Activated T-cell treated with anti-CD3 and anti-CD28 coated beads for 48 hours (primary cell): ENCODE data around the gene PCDHAC2.
A peak's percentile ranks its signal among the peaks of the same experiment; 100 is the strongest.

Experiments used
- DNase-seq: peaks from one replicate; pipeline ENCODE4 v3.0.0-alpha.2; 2020; ENCODE audit warnings: low read depth

Gene PCDHAC2

GRCh38 chr5:140966293-140967225, at the start of gene PCDHAC2:
TSS of gene PCDHAC2 (plus strand) at chr5:140966476. CDS start at chr5:140966767, 291 bp downstream.
- DNase-seq: no peak

- DNase-seq: no peak
These were observed 42.7 kb upstream of the PCDHAC2 start for GRCh38 chr5:140923601-140924000.

- DNase-seq: no peak
These were observed 40.4 kb upstream of the PCDHAC2 start, which contains the start of gene PCDHAC1 for GRCh38 chr5:140925806-140926442. TSS of gene PCDHAC1 (plus strand) at chr5:140926299. CDS start at chr5:140926893, 594 bp downstream.

GRCh38 chr5:140926443-140927227, 39.6 kb upstream of the PCDHAC2 start:
- DNase-seq: peak; percentile 26

GRCh38 chr5:140927228-140927573, 39.1 kb upstream of the PCDHAC2 start:
- no peak for DNase-seq

GRCh38 chr5:140934964-140935606, 31.2 kb upstream of the PCDHAC2 start:
- DNase-seq: no peak

- DNase-seq: no peak
These were observed 19.7 kb upstream of the PCDHAC2 start for GRCh38 chr5:140946578-140946977.

- DNase-seq: no peak
These were observed 14.6 kb upstream of the PCDHAC2 start for GRCh38 chr5:140951636-140952035.

GRCh38 chr5:140953234-140953633, 13.0 kb upstream of the PCDHAC2 start:
- DNase-seq: no peak

GRCh38 chr5:140962190-140962589, 4.1 kb upstream of the PCDHAC2 start:
- no peak for DNase-seq

GRCh38 chr5:140964356-140964755, 1.9 kb upstream of the PCDHAC2 start:
- DNase-seq: no peak

- DNase-seq: no peak
These were observed 377 bp upstream of the PCDHAC2 start for GRCh38 chr5:140965905-140966292.

GRCh38 chr5:140967226-140967893, 1.1 kb downstream of the PCDHAC2 start:
- no peak for DNase-seq

- no peak for DNase-seq
These were observed 3.6 kb downstream of the PCDHAC2 start for GRCh38 chr5:140969880-140970279.

GRCh38 chr5:140973550-140973949, 7.3 kb downstream of the PCDHAC2 start:
- DNase-seq: no peak

- no peak for DNase-seq
These were observed 10.7 kb downstream of the PCDHAC2 start for GRCh38 chr5:140977003-140977402.

- DNase-seq: no peak
These were observed 12.0 kb downstream of the PCDHAC2 start for GRCh38 chr5:140978260-140978659.

- no peak for DNase-seq
These were observed 12.7 kb downstream of the PCDHAC2 start for GRCh38 chr5:140978983-140979382.

GRCh38 chr5:140982083-140982716, 15.9 kb downstream of the PCDHAC2 start:
- DNase-seq: no peak

- no peak for DNase-seq
These were observed 19.8 kb downstream of the PCDHAC2 start for GRCh38 chr5:140986117-140986521.

- no peak for DNase-seq
These were observed 21.8 kb downstream of the PCDHAC2 start for GRCh38 chr5:140988100-140988499.
